ENCODE data around the gene BTBD2.
A peak's percentile ranks its signal among the peaks of the same experiment; 100 is the strongest.

Gene BTBD2

DNA sequence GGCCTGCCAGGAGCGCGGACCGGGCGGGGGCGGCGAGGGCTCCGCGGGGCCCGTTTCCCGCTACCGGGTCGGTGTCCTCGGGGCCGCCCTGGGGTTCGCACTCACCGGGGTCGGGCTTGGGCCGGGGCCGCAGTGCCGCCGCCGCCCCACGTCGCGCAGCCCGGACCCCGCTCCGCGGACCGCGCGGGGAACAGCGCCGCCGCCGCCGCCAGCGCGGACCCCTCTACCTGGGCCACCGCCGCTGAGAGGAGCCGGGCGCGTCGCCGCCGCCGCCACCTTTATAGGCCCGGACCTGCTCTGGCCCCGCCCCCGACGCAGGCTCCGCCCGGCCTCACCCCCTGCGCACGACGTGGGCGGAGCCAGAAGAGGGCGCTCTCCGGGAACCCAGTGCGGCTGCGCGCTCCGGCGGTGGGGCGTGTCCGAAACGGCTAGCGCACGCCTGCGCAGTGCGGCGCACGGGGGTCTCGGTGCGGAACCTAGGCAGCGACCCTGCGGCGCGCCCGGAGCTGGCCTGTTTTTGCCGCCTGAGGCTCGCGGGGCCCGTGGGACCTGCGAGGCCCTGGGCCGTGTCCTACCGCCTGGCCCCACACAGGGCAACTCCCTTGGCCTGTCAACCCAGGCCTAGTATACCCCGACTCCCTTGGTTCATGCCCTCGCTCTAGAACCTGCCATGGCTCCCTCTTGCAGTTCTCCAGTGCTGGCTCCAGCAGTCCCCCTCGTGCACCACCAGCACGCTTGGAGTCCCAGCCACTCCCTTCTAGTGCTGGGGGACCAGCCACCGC, 35.7 kb upstream of the BTBD2 start, which contains the start of gene MKNK2:
Gene MKNK2 (minus strand): TSS at position 254 of the 782 bp plus-strand sequence. CDS start 393 bp downstream, outside the sequence.
- DNase-seq (ENCODE audit: extremely low read depth in 1 of 2, low read depth in 1 of 2) = peak; percentile 86

DNA sequence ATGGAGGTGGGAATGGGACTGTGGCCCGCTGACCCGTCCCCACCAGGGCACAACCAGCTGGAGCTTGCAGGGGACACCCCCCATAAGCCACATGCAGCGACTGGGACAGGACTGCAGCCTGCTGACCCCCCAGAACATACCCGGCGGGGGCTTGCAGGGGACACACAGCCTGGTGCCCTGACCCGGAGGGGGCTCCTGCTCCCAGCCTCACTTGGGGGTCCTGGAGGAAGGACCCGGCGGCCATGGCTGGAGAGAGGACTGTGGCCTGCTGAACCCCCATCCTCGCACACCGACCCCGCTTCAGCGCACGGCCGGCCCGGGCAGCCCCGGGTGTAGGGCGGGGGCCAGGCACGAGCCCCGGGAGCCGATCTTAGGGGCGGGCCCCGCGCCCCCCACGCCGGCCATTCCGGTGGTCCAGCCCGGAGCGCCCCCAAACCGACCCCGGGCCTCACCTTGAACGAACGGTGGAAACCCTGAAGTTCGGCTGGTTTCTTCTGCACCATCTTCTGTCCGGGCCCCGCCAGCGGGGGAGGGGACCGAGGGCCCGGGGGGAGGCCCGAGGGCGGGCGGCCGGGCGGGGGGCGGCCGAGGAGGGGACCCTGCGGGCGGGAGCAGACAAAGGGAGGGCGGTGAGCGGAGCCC, 35.0 kb upstream of the BTBD2 start:
- no peak for DNase-seq (ENCODE audit: extremely low read depth in 1 of 2, low read depth in 1 of 2)

- peak in 1 of 2 donors; percentile 44 for DNase-seq (ENCODE audit: extremely low read depth in 1 of 2, low read depth in 1 of 2)
Measured at GRCh38 chr19:2049741-2050348, 34.3 kb upstream of the BTBD2 start.

GRCh38 chr19:2048959-2049740, 33.6 kb upstream of the BTBD2 start:
- no peak for DNase-seq (ENCODE audit: extremely low read depth in 1 of 2, low read depth in 1 of 2)

DNA sequence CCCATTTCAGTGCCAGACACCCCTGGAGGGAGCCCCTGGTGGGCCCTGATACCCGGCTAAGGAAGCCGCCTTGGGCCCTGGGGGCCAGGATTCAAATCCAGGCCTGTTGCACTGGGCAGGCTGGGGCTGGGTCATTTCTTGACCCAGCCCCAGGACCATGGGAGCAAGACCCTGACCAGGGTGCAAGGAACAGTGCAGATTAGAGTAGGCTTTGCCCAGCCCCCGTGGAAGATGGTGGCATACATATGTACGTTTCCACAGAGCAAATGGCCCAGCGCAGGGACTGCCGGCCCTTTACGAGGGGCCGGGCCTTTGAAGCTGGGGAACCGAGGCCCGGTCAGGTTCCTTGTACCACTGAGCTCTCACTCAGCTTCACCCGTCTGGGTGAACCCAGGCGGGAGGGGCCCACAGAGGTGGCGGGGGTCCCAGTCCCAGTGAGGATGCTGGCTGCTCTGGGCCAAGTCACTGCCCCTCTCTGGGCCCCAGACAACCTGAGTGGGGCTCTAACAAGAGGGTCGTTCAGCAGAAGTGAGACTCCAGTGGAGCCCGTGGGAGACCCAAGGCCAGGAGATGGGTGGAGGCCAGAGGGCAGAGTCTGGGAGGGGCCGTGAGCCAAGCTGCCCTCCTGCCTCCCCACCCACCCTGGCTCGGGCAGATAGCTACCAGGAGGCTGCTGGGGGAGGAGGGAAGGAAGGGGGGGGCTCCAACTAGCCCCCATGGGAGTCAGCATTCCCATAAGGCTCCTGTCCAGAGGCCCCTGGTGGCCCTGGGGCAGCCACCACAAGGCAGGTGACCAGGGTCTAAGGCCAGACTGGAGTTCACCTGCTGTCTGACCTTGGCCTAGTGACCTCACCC, 32.8 kb upstream of the BTBD2 start:
- no peak for DNase-seq (ENCODE audit: extremely low read depth in 1 of 2, low read depth in 1 of 2)

GRCh38 chr19:2047449-2048103, 32.1 kb upstream of the BTBD2 start:
- no peak for DNase-seq (ENCODE audit: extremely low read depth in 1 of 2, low read depth in 1 of 2)

GRCh38 chr19:2047076-2047448, 31.5 kb upstream of the BTBD2 start:
- DNase-seq (ENCODE audit: extremely low read depth in 1 of 2, low read depth in 1 of 2) = no peak

- no peak for DNase-seq (ENCODE audit: extremely low read depth in 1 of 2, low read depth in 1 of 2)
Measured at GRCh38 chr19:2046046-2046907, 30.8 kb upstream of the BTBD2 start.

GRCh38 chr19:2045501-2046045, 30.1 kb upstream of the BTBD2 start:
- DNase-seq (ENCODE audit: extremely low read depth in 1 of 2, low read depth in 1 of 2) = no peak

DNA sequence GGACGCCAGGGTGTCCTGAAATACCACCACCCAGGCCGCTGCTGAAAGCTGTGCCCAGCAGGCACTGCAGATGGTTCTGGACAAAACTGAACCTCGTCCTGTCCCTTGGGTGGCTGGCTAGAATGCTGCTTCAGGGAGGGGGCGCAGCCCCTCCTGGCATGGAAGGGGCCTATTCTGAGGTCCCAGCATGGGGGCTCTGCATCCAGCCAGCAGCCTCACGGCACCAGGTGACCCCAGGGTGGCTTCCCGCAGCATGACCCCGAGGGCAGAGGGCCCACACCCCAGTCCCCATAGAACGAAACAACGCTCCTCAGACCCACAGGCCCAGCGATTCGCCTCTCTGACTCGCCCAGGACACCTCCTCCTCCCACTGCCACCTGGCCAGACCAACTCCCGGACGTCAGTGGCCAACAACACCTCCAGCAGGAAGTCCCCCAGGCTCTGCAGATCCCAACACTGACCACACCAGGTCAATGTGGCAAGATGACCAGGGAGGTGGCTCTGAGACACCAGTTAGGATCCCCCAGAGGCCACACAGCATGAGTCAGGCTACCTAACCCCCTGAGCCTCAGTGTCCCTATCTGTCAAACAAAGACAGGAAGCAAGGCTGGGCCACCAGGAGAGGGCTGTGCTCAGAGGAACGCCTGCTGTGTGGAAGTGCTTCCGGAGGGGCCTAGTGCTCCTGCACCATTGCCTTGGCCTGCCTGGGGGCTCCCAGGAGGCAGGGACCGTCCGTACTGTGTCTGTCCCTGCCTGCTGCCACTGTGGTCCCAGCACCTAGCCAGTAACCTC, 29.4 kb upstream of the BTBD2 start:
- DNase-seq (ENCODE audit: extremely low read depth in 1 of 2, low read depth in 1 of 2) = no peak

- DNase-seq (ENCODE audit: extremely low read depth in 1 of 2, low read depth in 1 of 2) = no peak
Measured at GRCh38 chr19:2043961-2044708, 28.6 kb upstream of the BTBD2 start.

DNA sequence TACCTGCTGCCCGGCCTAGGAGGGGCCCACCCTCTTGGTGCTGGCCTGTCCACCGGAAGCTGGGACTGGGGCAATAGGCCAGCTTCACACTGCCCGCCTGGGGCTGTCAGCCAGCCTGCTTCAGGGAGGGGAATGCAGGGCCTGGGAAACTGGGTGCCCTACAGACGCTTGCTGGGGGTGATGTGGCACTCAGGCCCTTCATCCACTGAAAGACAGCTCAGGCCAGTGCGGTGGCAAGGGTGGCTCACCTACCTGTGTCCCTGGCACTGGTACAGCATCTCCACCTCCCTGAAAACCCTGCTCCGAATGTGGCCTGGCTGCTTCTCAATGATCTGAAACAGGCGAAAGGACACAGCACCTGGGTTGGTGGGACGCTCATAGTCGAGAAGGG, 27.7 kb upstream of the BTBD2 start:
- DNase-seq (ENCODE audit: extremely low read depth in 1 of 2, low read depth in 1 of 2) = no peak

GRCh38 chr19:2042485-2043250, 27.2 kb upstream of the BTBD2 start:
- DNase-seq (ENCODE audit: extremely low read depth in 1 of 2, low read depth in 1 of 2) = no peak

DNA sequence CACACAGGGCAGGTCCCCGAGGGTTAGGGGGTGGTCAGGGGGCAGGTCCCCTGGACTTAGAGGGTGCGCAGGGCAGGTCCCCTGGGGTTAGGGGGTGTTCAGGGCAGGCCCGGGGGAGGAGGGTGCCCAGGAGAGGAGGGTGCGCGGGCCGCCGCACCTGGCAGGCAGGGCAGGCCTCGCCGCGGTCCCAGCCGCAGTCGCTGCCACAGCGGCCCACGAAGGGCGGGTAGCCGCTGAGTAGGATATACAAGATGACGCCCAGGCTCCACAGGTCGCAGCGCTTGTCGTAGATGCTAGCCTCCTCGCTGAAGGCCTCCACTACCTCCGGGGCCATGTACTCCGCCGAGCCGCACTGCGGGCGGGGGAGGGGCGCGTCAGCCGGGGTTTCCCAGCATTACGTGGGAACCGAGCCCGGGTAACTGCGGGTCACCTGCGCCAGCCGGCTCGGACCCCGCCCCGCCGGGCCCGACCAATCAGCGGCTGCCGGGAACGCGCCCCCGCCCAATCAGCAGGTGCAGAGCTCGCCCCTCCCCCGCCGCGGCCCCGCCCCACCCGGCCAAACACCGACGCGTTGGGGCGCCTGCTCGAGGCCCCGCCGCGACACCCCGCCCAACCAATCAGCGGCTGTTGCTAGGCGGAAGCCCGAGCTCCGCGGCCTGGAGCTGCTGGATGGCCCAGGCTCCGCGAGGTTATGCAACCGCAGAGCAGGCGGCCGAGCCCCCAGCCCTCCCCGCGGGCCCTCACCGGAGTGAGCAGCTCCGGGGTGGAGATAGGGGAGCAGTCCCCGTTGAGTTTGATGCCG, 26.4 kb upstream of the BTBD2 start:
- peak; percentile 99 for DNase-seq (ENCODE audit: extremely low read depth in 1 of 2, low read depth in 1 of 2)

GRCh38 chr19:2041433-2041682, 25.8 kb upstream of the BTBD2 start:
- DNase-seq (ENCODE audit: extremely low read depth in 1 of 2, low read depth in 1 of 2) = no peak
